GM23338 (cell line): Measurements from ENCODE around the gene BEND6. TPM values are rescaled to one million over a fixed set of nuclear protein-coding genes. Genes with fewer than 3 reads are reported as not detected.

ENCODE experiments used
- ATAC-seq: fragments of 200-7000 bp; cut with Tn5 transposase; 3 replicates; pipeline ENCODE4 v1.9.1; 2020
- DNase-seq: peaks from one replicate; pipeline ENCODE4 v3.0.0-alpha.2; 2015; ENCODE audit warnings: low spot score
- H2AFZ ChIP-seq: fragments of 200-600 bp; sonication (generic); 2 replicates; pipeline ENCODE4 v1.8.0; 2016; ENCODE audit warnings: antibody characterized with exemption, mild to moderate bottlenecking, moderate library complexity
- H3F3A ChIP-seq: fragments of 200-600 bp; sonication (generic); replicated peaks from 2 replicates; pipeline ENCODE4 v1.8.0; 2017; ENCODE audit warnings: antibody characterized with exemption, mixed run types, low read depth
- H3K27ac ChIP-seq: fragments of 200-600 bp; sonication (generic); 2 replicates; pipeline ENCODE4 v1.6.1; 2016; ENCODE audit warnings: low read depth
- H3K27me3 ChIP-seq: fragments of 200-600 bp; sonication (generic); 2 replicates; pipeline ENCODE4 v1.8.0; 2016; ENCODE audit warnings: mild to moderate bottlenecking, mixed run types, moderate library complexity; ENCODE audit not compliant: insufficient read depth
- H3K36me3 ChIP-seq: fragments of 200-600 bp; sonication (generic); 2 replicates; pipeline ENCODE4 v1.8.0; 2016; ENCODE audit warnings: mild to moderate bottlenecking; ENCODE audit not compliant: insufficient read depth
- H3K4me1 ChIP-seq: fragments of 200-600 bp; sonication (generic); 2 replicates; pipeline ENCODE4 v1.8.0; 2016; ENCODE audit warnings: mild to moderate bottlenecking, moderate library complexity; ENCODE audit not compliant: insufficient read depth
- H3K4me2 ChIP-seq: fragments of 200-600 bp; sonication (generic); 2 replicates; pipeline ENCODE4 v1.7.1; 2017; ENCODE audit warnings: mixed run types
- H3K4me3 ChIP-seq: fragments of 200-600 bp; sonication (generic); 2 replicates; pipeline ENCODE4 v1.6.1; 2016; ENCODE audit warnings: mixed run types
- H3K79me2 ChIP-seq: fragments of 200-600 bp; sonication (generic); replicated peaks from 2 replicates; pipeline ENCODE4 v1.8.0; 2017; ENCODE audit warnings: mild to moderate bottlenecking; ENCODE audit not compliant: insufficient read depth
- H3K9me2 ChIP-seq: fragments of 200-600 bp; sonication (generic); 2 replicates; pipeline ENCODE4 v1.8.0; 2017; ENCODE audit not compliant: insufficient read depth
- H4K20me1 ChIP-seq: fragments of 200-600 bp; sonication (generic); replicated peaks from 2 replicates; pipeline ENCODE4 v1.8.0; 2017; ENCODE audit warnings: mild to moderate bottlenecking; ENCODE audit not compliant: insufficient read depth
- H3K27ac Mint-ChIP-seq: 2 replicates; pipeline ENCODE4 v1.8.0; 2020; ENCODE audit warnings: inconsistent platforms, mild to moderate bottlenecking, moderate library complexity, mixed read lengths
- H3K27me3 Mint-ChIP-seq: 3 replicates; pipeline ENCODE4 v1.8.0; 2022; ENCODE audit warnings: low read depth, mild to moderate bottlenecking, moderate library complexity, mixed read lengths, inconsistent platforms; ENCODE audit not compliant: insufficient read depth, poor library complexity
- H3K36me3 Mint-ChIP-seq: 3 replicates; pipeline ENCODE4 v1.8.0; 2021; ENCODE audit warnings: low read depth, mild to moderate bottlenecking, inconsistent platforms, moderate library complexity, mixed read lengths
- H3K4me1 Mint-ChIP-seq: 3 replicates; pipeline ENCODE4 v1.8.0; 2020; ENCODE audit warnings: mild to moderate bottlenecking, inconsistent platforms, mixed read lengths
- H3K4me3 Mint-ChIP-seq: 3 replicates; pipeline ENCODE4 v1.8.0; 2021; ENCODE audit warnings: moderate library complexity, mild to moderate bottlenecking, inconsistent platforms, mixed read lengths
- H3K9me3 Mint-ChIP-seq: 3 replicates; pipeline ENCODE4 v1.8.0; 2020; ENCODE audit warnings: moderate library complexity, mild to moderate bottlenecking, inconsistent platforms, mixed read lengths
- CREB1 ChIP-seq: fragments of 250-450 bp; sonication (Bioruptor Pico); IDR thresholded peaks from 2 replicates; pipeline ENCODE4 v1.5.0; 2020; ENCODE audit warnings: low read depth, mild to moderate bottlenecking, moderate library complexity
- CTCF ChIP-seq, 2 experiments: fragments of 200-600 bp in 1 of 2; sonication (generic) in 1 of 2; conservative IDR thresholded peaks; 2 replicates each; pipeline versions ENCODE4 v1.5.1 to v1.6.1; 2016 to 2017; ENCODE audit warnings: antibody characterized with exemption in 2 of 2, low read depth in 2 of 2, mild to moderate bottlenecking in 2 of 2, moderate library complexity in 1 of 2
- ETS1 ChIP-seq: IDR thresholded peaks from 2 replicates; pipeline ENCODE4 v1.6.1; 2016; ENCODE audit warnings: antibody characterized with exemption
- EZH2 ChIP-seq: fragments of 200-600 bp; sonication (generic); IDR thresholded peaks from one replicate; pipeline ENCODE4 v1.8.0; 2017; ENCODE audit warnings: antibody characterized with exemption, mild to moderate bottlenecking, low read depth; ENCODE audit not compliant: unreplicated experiment
- EZH2phosphoT487 ChIP-seq: fragments of 200-600 bp; sonication (generic); IDR thresholded peaks from one replicate; pipeline ENCODE4 v1.8.1; 2018; ENCODE audit warnings: antibody characterized with exemption; ENCODE audit not compliant: unreplicated experiment
- JUNB ChIP-seq: IDR thresholded peaks from one replicate; pipeline ENCODE4 v1.6.1; 2016; ENCODE audit warnings: antibody characterized with exemption; ENCODE audit not compliant: unreplicated experiment
- NANOG ChIP-seq: IDR thresholded peaks from 2 replicates; pipeline ENCODE4 v1.6.1; 2016; ENCODE audit warnings: antibody characterized with exemption, borderline replicate concordance
- POLR2AphosphoS5 ChIP-seq: IDR thresholded peaks from 2 replicates; pipeline ENCODE4 v1.6.1; 2016; ENCODE audit warnings: antibody characterized with exemption, low read depth
- REST ChIP-seq: IDR thresholded peaks from one replicate; pipeline ENCODE4 v1.6.1; 2018; ENCODE audit warnings: antibody characterized with exemption; ENCODE audit not compliant: unreplicated experiment
- STAT1 ChIP-seq: IDR thresholded peaks from one replicate; pipeline ENCODE4 v1.6.1; 2016; ENCODE audit warnings: antibody characterized with exemption; ENCODE audit not compliant: unreplicated experiment
- ZNF114 ChIP-seq: fragments of 250-450 bp; sonication (Bioruptor Pico); IDR thresholded peaks from 2 replicates; pipeline ENCODE4 v1.5.0; 2020; ENCODE audit warnings: mild to moderate bottlenecking, moderate library complexity
- ZNF331 ChIP-seq: fragments of 250-450 bp; sonication (Bioruptor Pico); IDR thresholded peaks from 2 replicates; pipeline ENCODE4 v1.5.0; 2020; ENCODE audit warnings: low read depth, mild to moderate bottlenecking, moderate library complexity
- ZNF462 ChIP-seq: fragments of 250-450 bp; sonication (Bioruptor Pico); IDR thresholded peaks from 2 replicates; pipeline ENCODE4 v1.5.0; 2020; ENCODE audit warnings: mild to moderate bottlenecking, moderate library complexity
- polyA plus RNA-seq: library from polyadenylated mRNA; unstranded; fragments of >200 nt; fragmentation: Nextera tagmentation; extraction: Ambion mirVana; gene quantifications from 2 replicates; pipeline ENCODE4 v1.2.1, GENCODE V29; 2016
- total RNA-seq: library from RNA; depleted of rRNA; stranded (reverse); fragments of >200 nt; shearing (Covaris generic); gene quantifications from 2 replicates; pipeline ENCODE4 v1.2.3, GENCODE V29; 2014

BEND6 gene
- total and polyA plus RNA-seq, 2 experiments from 2014 or later = 6.0 to 6.7 TPM

GRCh38 chr6:56953597-56954402 is 1.1 kb upstream of the BEND6 start:
- Histone ChIP-seq H3K27ac (no peak overlapping the region), H3K4me2 (peak overlapping the region; percentile 95), H4K20me1 (peaks cover 4% of the 10 kb centered on the region), H3K4me3 (peak overlapping the region; percentile 94), H3K9me2 (no peaks in the 10 kb centered on the region), H3K4me1 (peaks cover 16% of the 10 kb centered on the region), H2AFZ (peak overlapping the region; percentile 87), H3K27me3 (peaks cover 26% of the 10 kb centered on the region), H3K36me3 (no peaks in the 10 kb centered on the region), H3F3A (peaks cover 15% of the 10 kb centered on the region; the same call in 1 of the 2 replicates), H3K79me2 (peaks cover 17% of the 10 kb centered on the region)
- TF ChIP-seq POLR2AphosphoS5 = no peak
- no peak for TF ChIP-seq ZNF462 (CRISPR knock-in tag)
- no peak for TF ChIP-seq CTCF (conservative IDR thresholded peaks at IDR 0.05; ENCODE audit: low read depth in 2 of 2)
- no peak for TF ChIP-seq EZH2phosphoT487
- TF ChIP-seq STAT1 = no peak
- TF ChIP-seq EZH2 = no peak
- TF ChIP-seq CREB1 = no peak
- no peak for TF ChIP-seq ETS1
- no peak for TF ChIP-seq JUNB
- no peak for TF ChIP-seq REST
- no peak for TF ChIP-seq NANOG
- TF ChIP-seq ZNF331 (CRISPR knock-in tag) = no peak
- TF ChIP-seq ZNF114 (CRISPR knock-in tag) = no peak
- peak overlapping the region; percentile 98 for H3K4me3 Mint-ChIP-seq
- peaks cover 10% of the 10 kb centered on the region; the same call in 2 of the 3 replicates for H3K4me1 Mint-ChIP-seq
- H3K27ac Mint-ChIP-seq = peak overlapping the region; percentile 97
- DNase-seq (peak; percentile 66), ATAC-seq (peak; percentile 4)
- no peaks in the 10 kb centered on the region for H3K9me3 Mint-ChIP-seq
- H3K27me3 Mint-ChIP-seq = peaks cover 19% of the 10 kb centered on the region
- H3K36me3 Mint-ChIP-seq = peaks cover 23% of the 10 kb centered on the region; the same call in 2 of the 3 replicates
